HepG2 (cell line): ENCODE measurements around the gene ZBTB14. TPM values are rescaled to one million over a fixed set of nuclear protein-coding genes. Genes with fewer than 3 reads are reported as not detected.

ENCODE experiments used
- ATF1 ChIP-seq: IDR thresholded peaks from 2 replicates; pipeline ENCODE4 v1.6.1; 2016; ENCODE audit warnings: mild to moderate bottlenecking, control low read depth
- ATF7-NPFF ChIP-seq: sonication (generic); formaldehyde crosslinking; IDR thresholded peaks from 2 replicates; pipeline ENCODE4 v1.8.1; 2023; ENCODE audit warnings: mild to moderate bottlenecking, low read depth, missing genetic modification reagents, moderate library complexity
- EHMT2 ChIP-seq: fragments of 200-600 bp; sonication (generic); IDR thresholded peaks from 2 replicates; pipeline ENCODE4 v1.7.0; 2017; ENCODE audit warnings: antibody characterized with exemption, low read depth, low read length, borderline replicate concordance
- EP300 ChIP-seq, 3 experiments: sonication (generic) in 1 of 3; formaldehyde crosslinking in 1 of 3; IDR thresholded peaks; 2 replicates each; pipeline versions ENCODE4 v1.5.1 to v1.6.1; 2011 to 2020; ENCODE audit warnings: low read depth in 2 of 3, low read length in 2 of 3, borderline replicate concordance in 1 of 3, improper control_type of control experiment in 1 of 3, mild to moderate bottlenecking in 1 of 3, missing genetic modification reagents in 1 of 3, moderate library complexity in 1 of 3
- FIP1L1 ChIP-seq: fragments of 200-400 bp; formaldehyde crosslinking; IDR thresholded peaks from 2 replicates; pipeline ENCODE4 v1.6.1; 2018; ENCODE audit warnings: low read depth, mild to moderate bottlenecking, low read length, moderate library complexity, borderline replicate concordance; ENCODE audit not compliant: insufficient read depth
- FOXK2 ChIP-seq: fragments of 450-650 bp; IDR thresholded peaks from 2 replicates; pipeline ENCODE4 v1.6.1; 2016
- HNRNPLL ChIP-seq: fragments of 200-400 bp; formaldehyde crosslinking; IDR thresholded peaks from 2 replicates; pipeline ENCODE4 v1.6.1; 2017; ENCODE audit warnings: mild to moderate bottlenecking, low read depth, low read length; ENCODE audit not compliant: poor library complexity, severe bottlenecking
- HOXA3 ChIP-seq: sonication (generic); formaldehyde crosslinking; IDR thresholded peaks from 2 replicates; pipeline ENCODE4 v1.5.0; 2020; ENCODE audit warnings: missing genetic modification reagents
- HOXA9 ChIP-seq: sonication (generic); formaldehyde crosslinking; IDR thresholded peaks from 2 replicates; pipeline ENCODE4 v1.8.1; 2022; ENCODE audit warnings: missing genetic modification reagents, mild to moderate bottlenecking, moderate library complexity, borderline replicate concordance
- KLF9 ChIP-seq: IDR thresholded peaks from 2 replicates; pipeline ENCODE4 v1.6.1; 2016; ENCODE audit warnings: low read depth
- NCOA2 ChIP-seq: sonication (generic); formaldehyde crosslinking; IDR thresholded peaks from 2 replicates; pipeline ENCODE4 v1.8.0; 2022; ENCODE audit warnings: inconsistent platforms
- NCOA5 ChIP-seq: sonication (generic); formaldehyde crosslinking; IDR thresholded peaks from 2 replicates; pipeline ENCODE4 v1.4.0; 2020; ENCODE audit warnings: missing genetic modification reagents
- NFE2L2 ChIP-seq: fragments of 150-350 bp; IDR thresholded peaks from 2 replicates; pipeline ENCODE4 v1.6.1; 2014; ENCODE audit warnings: low read length
- NFRKB ChIP-seq: fragments of 450-650 bp; IDR thresholded peaks from 2 replicates; pipeline ENCODE4 v1.6.1; 2017
- PITX1 ChIP-seq: sonication (generic); formaldehyde crosslinking; IDR thresholded peaks from 2 replicates; pipeline ENCODE4 v1.5.1; 2020; ENCODE audit warnings: mild to moderate bottlenecking, missing genetic modification reagents
- SAFB2 ChIP-seq: sonication (generic); formaldehyde crosslinking; IDR thresholded peaks from 2 replicates; pipeline ENCODE4 v1.5.1; 2020; ENCODE audit warnings: missing genetic modification reagents, low read depth, mild to moderate bottlenecking, borderline replicate concordance
- SP140L ChIP-seq: sonication (generic); formaldehyde crosslinking; IDR thresholded peaks from 2 replicates; pipeline ENCODE4 v1.4.0; 2020; ENCODE audit warnings: missing genetic modification reagents, borderline replicate concordance
- SP4 ChIP-seq: sonication (generic); formaldehyde crosslinking; IDR thresholded peaks from 2 replicates; pipeline ENCODE4 v1.8.1; 2023; ENCODE audit warnings: mild to moderate bottlenecking, missing genetic modification reagents
- TEAD3 ChIP-seq: optimal IDR thresholded peaks from 2 replicates; pipeline ENCODE3; 2016; ENCODE audit warnings: borderline replicate concordance
- TP53 ChIP-seq: sonication (generic); formaldehyde crosslinking; conservative IDR thresholded peaks from 2 replicates; pipeline ENCODE4 v1.4.0; 2020; ENCODE audit warnings: missing genetic modification reagents
- ZFP62 ChIP-seq: sonication (generic); formaldehyde crosslinking; IDR thresholded peaks from 2 replicates; pipeline ENCODE4 v1.4.0; 2020; ENCODE audit warnings: missing genetic modification reagents
- ZKSCAN8 ChIP-seq: IDR thresholded peaks from 2 replicates; pipeline ENCODE4 v1.6.1; 2016; ENCODE audit warnings: borderline replicate concordance, missing genetic modification reagents, missing compliant biosample characterization
- ZNF569 ChIP-seq: sonication (generic); formaldehyde crosslinking; IDR thresholded peaks from 2 replicates; pipeline ENCODE4 v1.5.0; 2020; ENCODE audit warnings: mild to moderate bottlenecking, missing genetic modification reagents, moderate library complexity, borderline replicate concordance
- ZNF709 ChIP-seq: sonication (generic); formaldehyde crosslinking; IDR thresholded peaks from 2 replicates; pipeline ENCODE4 v1.5.0; 2020; ENCODE audit warnings: mild to moderate bottlenecking, missing genetic modification reagents
- polyA plus RNA-seq, 8 experiments: library from polyadenylated mRNA; depleted of rRNA in 3 of 8; stranded (reverse) in 7 of 8; unstranded in 1 of 8; fragments of >200 nt; fragmentation: Illumina TruSeq in 4 of 8; extraction: Trizol in 4 of 8; gene quantifications; 2 replicates each; pipeline versions ENCODE4 v1.2.1 to v1.2.3, GENCODE V29; 2011 to 2016; ENCODE audit warnings: low read depth in 4 of 8, missing spikeins in 1 of 8, mixed read lengths in 1 of 8; ENCODE audit not compliant: insufficient read depth in 1 of 8
- total RNA-seq, 5 experiments: library from RNA; depleted of rRNA; stranded (reverse); fragments of >200 nt; fragmentation: Illumina TruSeq; extraction: Trizol; gene quantifications; 2 replicates each; pipeline ENCODE4 v1.2.3, GENCODE V29; 2016; ENCODE audit warnings: low read depth in 1 of 5
- TF ChIP-seq, protein P1 (sequence below): IDR thresholded peaks from 2 replicates; pipeline ENCODE4 v1.6.1; 2012; ENCODE audit warnings: inconsistent platforms
- TF ChIP-seq, protein P2 (sequence below): sonication (generic); formaldehyde crosslinking; IDR thresholded peaks from 2 replicates; pipeline ENCODE4 v1.8.0; 2022; ENCODE audit warnings: mild to moderate bottlenecking, missing genetic modification reagents; ENCODE audit not compliant: insufficient replicate concordance
- TF ChIP-seq, protein P3 (sequence below): sonication (generic); formaldehyde crosslinking; IDR thresholded peaks from 2 replicates; pipeline ENCODE4 v1.4.0; 2020; ENCODE audit warnings: mild to moderate bottlenecking, missing genetic modification reagents
- TF ChIP-seq, protein P4 (sequence below): sonication (generic); formaldehyde crosslinking; conservative IDR thresholded peaks from 2 replicates; pipeline ENCODE4 v1.8.0; 2022; ENCODE audit warnings: missing genetic modification reagents

Gene ZBTB14
- total and polyA plus RNA-seq, 2 of the 13 experiments (the other 11 are each of a cell fraction or from before 2014, with no cell fraction given), result 8.0 to 14.4 TPM

DNA sequence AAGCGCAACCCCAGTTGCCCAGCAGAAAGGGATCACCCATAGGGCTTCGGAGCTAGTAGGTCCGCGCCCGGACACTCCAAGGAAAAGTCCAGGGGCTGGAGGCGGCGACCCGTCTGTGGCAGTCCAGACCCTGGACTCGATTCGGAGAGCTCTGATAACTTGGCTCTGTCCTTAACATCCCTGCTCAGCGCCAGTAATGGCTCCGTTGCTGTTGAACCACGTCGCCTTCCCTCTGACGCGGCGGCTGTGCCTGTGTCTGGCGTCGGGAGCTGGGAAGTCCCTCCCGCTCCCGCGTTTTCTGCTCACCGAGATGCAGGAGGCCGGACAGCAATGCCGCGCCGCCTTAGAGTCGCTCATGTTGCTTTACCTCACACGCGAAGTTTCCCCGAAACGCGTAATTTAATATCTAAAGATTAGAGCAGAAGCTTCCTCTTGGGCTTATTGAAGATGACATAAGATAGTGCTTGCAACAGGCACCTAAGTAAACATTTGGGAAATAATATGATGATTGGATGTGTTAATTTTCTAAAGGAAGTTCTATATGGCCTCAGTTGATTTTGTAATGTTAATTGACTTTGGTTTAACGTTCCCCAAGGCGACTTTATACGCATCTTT lies 1.3 kb upstream of the ZBTB14 start (continued):
- TF ChIP-seq ZKSCAN8 (CRISPR knock-in tag) (no peak), FOXK2 (no peak), TP53 (CRISPR knock-in tag) (no peak), HNRNPLL (no peak), EP300 (IDR thresholded peaks at IDR 0.05; ENCODE audit: low read depth in 2 of 2, low read length in 2 of 2) (no peak), EP300 (CRISPR knock-in tag; IDR thresholded peaks at IDR 0.05; ENCODE audit: borderline replicate concordance) (no peak), SP4 (no peak), NFRKB (no peak), NCOA2 (peak; percentile 15; the same call in 1 of the 2 replicates), ATF1 (CRISPR knock-in tag) (no peak; the same call in 1 of the 2 replicates), PITX1 (CRISPR knock-in tag) (no peak), TEAD3 (CRISPR knock-in tag) (peak; percentile 13), HOXA3 (CRISPR knock-in tag) (0 out of 2 replicates have a peak, but pooled peaks have one; percentile 14), NFE2L2 (no peak), ZFP62 (no peak), ATF7-NPFF (no peak), EHMT2 (no peak), ZNF569 (CRISPR knock-in tag) (no peak), SP140L (no peak), FIP1L1 (no peak), SAFB2 (CRISPR knock-in tag) (no peak), HOXA9 (no peak), KLF9 (CRISPR knock-in tag) (no peak), NCOA5 (CRISPR knock-in tag) (no peak), ZNF709 (no peak)
- TF ChIP-seq, protein P1, sequence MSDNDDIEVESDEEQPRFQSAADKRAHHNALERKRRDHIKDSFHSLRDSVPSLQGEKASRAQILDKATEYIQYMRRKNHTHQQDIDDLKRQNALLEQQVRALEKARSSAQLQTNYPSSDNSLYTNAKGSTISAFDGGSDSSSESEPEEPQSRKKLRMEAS, result peak; percentile 56; the same call in 1 of the 2 replicates
- TF ChIP-seq, protein P2, sequence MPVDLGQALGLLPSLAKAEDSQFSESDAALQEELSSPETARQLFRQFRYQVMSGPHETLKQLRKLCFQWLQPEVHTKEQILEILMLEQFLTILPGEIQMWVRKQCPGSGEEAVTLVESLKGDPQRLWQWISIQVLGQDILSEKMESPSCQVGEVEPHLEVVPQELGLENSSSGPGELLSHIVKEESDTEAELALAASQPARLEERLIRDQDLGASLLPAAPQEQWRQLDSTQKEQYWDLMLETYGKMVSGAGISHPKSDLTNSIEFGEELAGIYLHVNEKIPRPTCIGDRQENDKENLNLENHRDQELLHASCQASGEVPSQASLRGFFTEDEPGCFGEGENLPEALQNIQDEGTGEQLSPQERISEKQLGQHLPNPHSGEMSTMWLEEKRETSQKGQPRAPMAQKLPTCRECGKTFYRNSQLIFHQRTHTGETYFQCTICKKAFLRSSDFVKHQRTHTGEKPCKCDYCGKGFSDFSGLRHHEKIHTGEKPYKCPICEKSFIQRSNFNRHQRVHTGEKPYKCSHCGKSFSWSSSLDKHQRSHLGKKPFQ, result no peak
- TF ChIP-seq, protein P3, sequence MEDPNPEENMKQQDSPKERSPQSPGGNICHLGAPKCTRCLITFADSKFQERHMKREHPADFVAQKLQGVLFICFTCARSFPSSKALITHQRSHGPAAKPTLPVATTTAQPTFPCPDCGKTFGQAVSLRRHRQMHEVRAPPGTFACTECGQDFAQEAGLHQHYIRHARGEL (CRISPR knock-in tag), result no peak
- TF ChIP-seq, protein P4, sequence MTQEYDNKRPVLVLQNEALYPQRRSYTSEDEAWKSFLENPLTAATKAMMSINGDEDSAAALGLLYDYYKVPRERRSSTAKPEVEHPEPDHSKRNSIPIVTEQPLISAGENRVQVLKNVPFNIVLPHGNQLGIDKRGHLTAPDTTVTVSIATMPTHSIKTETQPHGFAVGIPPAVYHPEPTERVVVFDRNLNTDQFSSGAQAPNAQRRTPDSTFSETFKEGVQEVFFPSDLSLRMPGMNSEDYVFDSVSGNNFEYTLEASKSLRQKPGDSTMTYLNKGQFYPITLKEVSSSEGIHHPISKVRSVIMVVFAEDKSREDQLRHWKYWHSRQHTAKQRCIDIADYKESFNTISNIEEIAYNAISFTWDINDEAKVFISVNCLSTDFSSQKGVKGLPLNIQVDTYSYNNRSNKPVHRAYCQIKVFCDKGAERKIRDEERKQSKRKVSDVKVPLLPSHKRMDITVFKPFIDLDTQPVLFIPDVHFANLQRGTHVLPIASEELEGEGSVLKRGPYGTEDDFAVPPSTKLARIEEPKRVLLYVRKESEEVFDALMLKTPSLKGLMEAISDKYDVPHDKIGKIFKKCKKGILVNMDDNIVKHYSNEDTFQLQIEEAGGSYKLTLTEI (CRISPR knock-in tag), result no peak
